ENCODE measurements around the gene NFATC1. TPM values are rescaled to one million over a fixed set of nuclear protein-coding genes. Genes with fewer than 3 reads are reported as not detected.

The NFATC1 gene
- total RNA-seq, 1 donor from 2014 or later: 52.6 TPM

- no peaks in the 10 kb centered on the region for H3K27me3 Mint-ChIP-seq
- no peaks in the 10 kb centered on the region for H3K9me3 Mint-ChIP-seq
- ATAC-seq (ENCODE audit: low read depth) (no peak), DNase-seq (no peak)
- peaks cover 58% of the 10 kb centered on the region for H3K36me3 Mint-ChIP-seq (ENCODE audit: low read depth)
- intact Hi-C loops (cut with micrococcal nuclease): no loop called here
- H3K27ac Mint-ChIP-seq: no peak overlapping the region
- H3K4me1 Mint-ChIP-seq: peaks cover 4% of the 10 kb centered on the region
- POLR2A ChIA-PET: interaction anchor here (0.6 kb wide), 1 partner anchor 47 kb away, joined by 3 read pairs; no protein-coding TSS in a partner anchor
- TF ChIP-seq, protein P1, sequence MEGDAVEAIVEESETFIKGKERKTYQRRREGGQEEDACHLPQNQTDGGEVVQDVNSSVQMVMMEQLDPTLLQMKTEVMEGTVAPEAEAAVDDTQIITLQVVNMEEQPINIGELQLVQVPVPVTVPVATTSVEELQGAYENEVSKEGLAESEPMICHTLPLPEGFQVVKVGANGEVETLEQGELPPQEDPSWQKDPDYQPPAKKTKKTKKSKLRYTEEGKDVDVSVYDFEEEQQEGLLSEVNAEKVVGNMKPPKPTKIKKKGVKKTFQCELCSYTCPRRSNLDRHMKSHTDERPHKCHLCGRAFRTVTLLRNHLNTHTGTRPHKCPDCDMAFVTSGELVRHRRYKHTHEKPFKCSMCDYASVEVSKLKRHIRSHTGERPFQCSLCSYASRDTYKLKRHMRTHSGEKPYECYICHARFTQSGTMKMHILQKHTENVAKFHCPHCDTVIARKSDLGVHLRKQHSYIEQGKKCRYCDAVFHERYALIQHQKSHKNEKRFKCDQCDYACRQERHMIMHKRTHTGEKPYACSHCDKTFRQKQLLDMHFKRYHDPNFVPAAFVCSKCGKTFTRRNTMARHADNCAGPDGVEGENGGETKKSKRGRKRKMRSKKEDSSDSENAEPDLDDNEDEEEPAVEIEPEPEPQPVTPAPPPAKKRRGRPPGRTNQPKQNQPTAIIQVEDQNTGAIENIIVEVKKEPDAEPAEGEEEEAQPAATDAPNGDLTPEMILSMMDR (IDR thresholded peaks at IDR 0.05): no peak
- CTCF ChIA-PET: no interaction called here
- no peak overlapping the region for H3K4me3 Mint-ChIP-seq
Observed at GRCh38 chr18:79485788-79486355, 90.1 kb downstream of the NFATC1 start.

DNA sequence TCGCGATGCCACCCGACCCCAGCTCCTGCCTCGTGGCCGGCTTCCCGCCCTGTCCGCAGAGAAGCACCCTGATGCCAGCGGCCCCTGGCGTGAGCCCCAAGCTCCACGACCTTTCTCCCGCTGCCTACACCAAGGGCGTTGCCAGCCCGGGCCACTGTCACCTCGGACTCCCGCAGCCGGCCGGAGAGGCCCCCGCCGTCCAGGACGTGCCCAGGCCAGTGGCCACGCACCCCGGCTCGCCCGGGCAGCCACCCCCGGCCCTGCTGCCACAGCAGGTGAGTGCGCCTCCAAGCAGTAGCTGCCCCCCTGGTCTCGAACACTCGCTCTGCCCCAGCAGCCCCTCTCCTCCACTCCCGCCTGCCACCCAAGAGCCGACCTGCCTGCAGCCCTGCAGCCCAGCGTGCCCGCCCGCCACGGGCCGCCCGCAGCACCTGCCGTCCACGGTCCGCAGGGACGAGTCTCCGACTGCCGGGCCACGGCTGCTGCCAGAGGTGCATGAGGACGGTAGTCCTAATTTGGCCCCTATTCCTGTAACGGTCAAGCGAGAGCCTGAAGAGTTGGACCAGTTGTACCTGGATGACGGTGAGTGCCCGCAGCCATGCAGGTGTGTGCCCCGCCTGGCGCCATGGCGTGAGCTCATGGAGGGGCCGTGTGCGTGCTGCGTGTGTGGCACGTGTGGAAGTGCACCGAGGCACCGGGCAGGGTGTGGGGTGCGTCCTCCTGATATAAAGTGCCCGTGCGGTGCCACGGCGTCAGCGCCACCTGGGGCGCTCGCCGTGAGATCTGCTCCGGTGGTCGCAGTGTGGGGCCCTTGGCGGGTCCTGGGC lies 90.8 kb downstream of the NFATC1 start:
- ChIA-PET POLR2A (interaction anchor here (0.6 kb wide), 1 partner anchor 48 kb away, joined by 3 read pairs; no protein-coding TSS in a partner anchor), CTCF (no interaction called here)
- intact Hi-C loops (cut with micrococcal nuclease): no loop called here
- no peak for DNase-seq
- peaks cover 60% of the 10 kb centered on the region for H3K36me3 Mint-ChIP-seq (ENCODE audit: low read depth)
- no peaks in the 10 kb centered on the region for H3K27me3 Mint-ChIP-seq
- H3K4me3 Mint-ChIP-seq: no peak overlapping the region
- ATAC-seq (ENCODE audit: low read depth): no peak
- H3K27ac Mint-ChIP-seq: no peak overlapping the region
- no peaks in the 10 kb centered on the region for H3K9me3 Mint-ChIP-seq
- TF ChIP-seq, protein P1 (IDR thresholded peaks at IDR 0.05): no peak
- peaks cover 8% of the 10 kb centered on the region for H3K4me1 Mint-ChIP-seq

DNA sequence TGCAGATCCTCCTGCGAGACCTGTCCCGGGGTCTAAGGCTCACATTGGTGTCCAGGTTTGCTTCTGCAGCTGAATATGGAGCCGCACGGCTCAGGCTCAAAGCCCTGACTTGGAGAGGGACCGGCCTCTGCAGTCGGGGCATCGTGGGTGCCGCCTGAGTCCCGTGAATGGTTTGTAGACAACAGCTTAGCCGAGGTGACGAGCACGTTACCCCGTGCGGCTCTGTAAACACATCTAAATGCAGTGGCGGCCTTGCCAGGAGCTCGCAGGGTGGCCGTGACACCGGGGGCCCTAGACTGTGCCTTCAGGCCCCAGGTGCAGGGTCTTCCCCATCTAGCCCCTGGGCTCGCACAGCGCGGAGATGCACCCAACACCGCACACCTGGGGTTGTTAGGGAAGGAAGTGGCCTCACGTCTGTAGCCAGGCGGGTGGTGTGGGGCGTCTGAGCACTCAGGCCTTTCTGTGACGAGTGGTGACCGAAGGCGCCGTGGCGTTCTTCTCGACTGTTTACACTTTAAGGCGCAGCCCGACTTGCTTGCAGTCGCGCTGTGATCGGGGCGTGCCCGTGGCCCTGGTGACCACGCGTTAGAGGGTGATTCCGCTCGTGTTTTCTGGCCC lies 91.6 kb downstream of the NFATC1 start:
- peaks cover 66% of the 10 kb centered on the region for H3K36me3 Mint-ChIP-seq (ENCODE audit: low read depth)
- no peak for DNase-seq
- H3K4me3 Mint-ChIP-seq: no peak overlapping the region
- H3K27ac Mint-ChIP-seq: no peak overlapping the region
- H3K4me1 Mint-ChIP-seq: peaks cover 14% of the 10 kb centered on the region
- TF ChIP-seq, protein P1 (IDR thresholded peaks at IDR 0.05): no peak
- ChIA-PET CTCF (no interaction called here), POLR2A (no interaction called here)
- no peaks in the 10 kb centered on the region for H3K9me3 Mint-ChIP-seq
- intact Hi-C loops (cut with micrococcal nuclease): no loop called here
- no peaks in the 10 kb centered on the region for H3K27me3 Mint-ChIP-seq
- ATAC-seq (ENCODE audit: low read depth): no peak

- ChIA-PET POLR2A (no interaction called here), CTCF (no interaction called here)
- intact Hi-C loops (cut with micrococcal nuclease): no loop called here
- DNase-seq (no peak), ATAC-seq (ENCODE audit: low read depth) (no peak)
- TF ChIP-seq, protein P1 (IDR thresholded peaks at IDR 0.05): no peak
- Mint-ChIP-seq H3K27me3 (no peaks in the 10 kb centered on the region), H3K4me1 (peaks cover 14% of the 10 kb centered on the region), H3K9me3 (no peaks in the 10 kb centered on the region), H3K27ac (no peak overlapping the region), H3K36me3 (ENCODE audit: low read depth) (peaks cover 68% of the 10 kb centered on the region), H3K4me3 (no peak overlapping the region)
Observed at GRCh38 chr18:79487801-79488201, 92.1 kb downstream of the NFATC1 start.

Measured in activated B cell treated with CpG ODN at 0.5 μM for 24 hours (primary cell).